Adipose tissue (tissue), 3 donors: ENCODE measurements around the gene GYG1. TPM values are rescaled to one million over a fixed set of nuclear protein-coding genes. Genes with fewer than 3 reads are reported as not detected.
A peak's percentile ranks its signal among the peaks of the same experiment; 100 is the strongest.

Experiments used
- H3K27ac ChIP-seq: one replicate; pipeline ENCODE4 v1.5.1; 2013; ENCODE audit warnings: low read depth, low read length
- WGBS, 3 donors: extraction: QIAGEN DNeasy Blood & Tissue Kit; methylation state at CpG; one replicate each; pipeline ENCODE4 v1.1.7; 2013; 5-methylcytosine and 5-hydroxymethylcytosine counted together
- polyA plus RNA-seq, 3 donors: library from polyadenylated mRNA; stranded (reverse); fragments of 200-250 nt; gene quantifications; one replicate each; pipeline ENCODE4 v1.2.3, GENCODE V29; 2013
- donor health status: healthy with polysubstance abuse.
- donor health status: Bipolar disorder and iron deficiency.
- donor health status: healthy.

Gene GYG1
- polyA plus RNA-seq, result 10 to 100 TPM; 28.8 to 53.1 (median 33.8) TPM

GRCh38 chr3:148991219-148992026 is at the start of gene GYG1:
GYG1 (plus strand) TSS chr3:148991540; CDS start chr3:148991641, 101 bp downstream.
- H3K27ac ChIP-seq, result peak within 1 kb of the TSS; percentile 63
- WGBS, 3 donors, result 0% methylated on average over 54 to 91 of the region's 91 CpGs

- H3K27ac ChIP-seq, result no peak overlapping the region
- WGBS, 3 donors, result 27 to 36% (median 35%) methylated on average over 2 of the region's 2 CpGs
Observed at GRCh38 chr3:148943506-148944205, 47.7 kb upstream of the GYG1 start.

- 86 to 95% (median 94%) methylated on average over 2 of the region's 2 CpGs for WGBS, 3 donors
- H3K27ac ChIP-seq, result no peak overlapping the region
Observed at GRCh38 chr3:148945116-148945515, 46.2 kb upstream of the GYG1 start.

- 64 to 81% (median 76%) methylated on average over 8 of the region's 8 CpGs for WGBS, 3 donors
- H3K27ac ChIP-seq, result no peak overlapping the region
Observed at GRCh38 chr3:148948913-148949657, 42.3 kb upstream of the GYG1 start.

GRCh38 chr3:148950806-148951205 is 40.5 kb upstream of the GYG1 start:
- no peak overlapping the region for H3K27ac ChIP-seq
- 66 to 74% (median 70%) methylated on average over 1 of the region's 1 CpG for WGBS, 3 donors

GRCh38 chr3:148951599-148952361 is 39.6 kb upstream of the GYG1 start:
- no peak overlapping the region for H3K27ac ChIP-seq
- WGBS, 3 donors, result 61 to 79% (median 70%) methylated on average over 4 of the region's 4 CpGs

GRCh38 chr3:148953094-148953493 is 38.2 kb upstream of the GYG1 start:
- H3K27ac ChIP-seq, result no peak overlapping the region

- 53 to 77% (median 71%) methylated on average over 4 of the region's 4 CpGs for WGBS, 3 donors
- H3K27ac ChIP-seq, result no peak overlapping the region
Observed at GRCh38 chr3:148954981-148955380, 36.4 kb upstream of the GYG1 start.

GRCh38 chr3:148955544-148956346 is 35.6 kb upstream of the GYG1 start:
- no peak overlapping the region for H3K27ac ChIP-seq
- WGBS, 3 donors, result 45 to 58% (median 50%) methylated on average over 12 of the region's 12 CpGs

- H3K27ac ChIP-seq, result no peak overlapping the region
- 60 to 71% (median 63%) methylated on average over 2 of the region's 2 CpGs for WGBS, 3 donors
Observed at GRCh38 chr3:148957586-148957985, 33.8 kb upstream of the GYG1 start.

GRCh38 chr3:148958696-148959095 is 32.6 kb upstream of the GYG1 start:
- WGBS, 3 donors, result 15 to 55% (median 53%) methylated on average over 1 of the region's 1 CpG
- no peak overlapping the region for H3K27ac ChIP-seq

GRCh38 chr3:148962513-148962912 is 28.8 kb upstream of the GYG1 start:
- H3K27ac ChIP-seq, result no peak overlapping the region
- WGBS, 3 donors, result 53 to 72% (median 59%) methylated on average over 1 of the region's 1 CpG

- H3K27ac ChIP-seq, result no peak overlapping the region
- WGBS, 3 donors, result 94 to 96% (median 96%) methylated on average over 3 of the region's 3 CpGs
Observed at GRCh38 chr3:148964809-148965208, 26.5 kb upstream of the GYG1 start.

- 88 to 90% (median 88%) methylated on average over 1 of the region's 1 CpG for WGBS, 3 donors
- no peak overlapping the region for H3K27ac ChIP-seq
Observed at GRCh38 chr3:148968321-148968720, 23.0 kb upstream of the GYG1 start.

GRCh38 chr3:148970271-148970670 is 21.1 kb upstream of the GYG1 start:
- no peak overlapping the region for H3K27ac ChIP-seq
- WGBS, 3 donors, result 92 to 94% (median 93%) methylated on average over 7 of the region's 7 CpGs

- no peak overlapping the region for H3K27ac ChIP-seq
- WGBS, 3 donors, result 55 to 91% (median 78%) methylated on average over 1 of the region's 1 CpG
Observed at GRCh38 chr3:148971401-148972163, 19.8 kb upstream of the GYG1 start.

- 64 to 89% (median 68%) methylated on average over 2 of the region's 2 CpGs for WGBS, 3 donors
- H3K27ac ChIP-seq, result no peak overlapping the region
Observed at GRCh38 chr3:148974726-148975125, 16.6 kb upstream of the GYG1 start.
